HG03139 (cell line): ENCODE measurements around the gene CHST3.
"Not testable (repeated sequence)": the region's sequence is repeated elsewhere in the genome, so short reads cannot be mapped to it uniquely, and the experiment has no call there.

Experiments
- ATAC-seq: cut with Tn5 transposase; IDR thresholded peaks from one replicate; pipeline ENCODE4 v1.9.1; 2021; ENCODE audit not compliant: unreplicated experiment

Gene CHST3

DNA sequence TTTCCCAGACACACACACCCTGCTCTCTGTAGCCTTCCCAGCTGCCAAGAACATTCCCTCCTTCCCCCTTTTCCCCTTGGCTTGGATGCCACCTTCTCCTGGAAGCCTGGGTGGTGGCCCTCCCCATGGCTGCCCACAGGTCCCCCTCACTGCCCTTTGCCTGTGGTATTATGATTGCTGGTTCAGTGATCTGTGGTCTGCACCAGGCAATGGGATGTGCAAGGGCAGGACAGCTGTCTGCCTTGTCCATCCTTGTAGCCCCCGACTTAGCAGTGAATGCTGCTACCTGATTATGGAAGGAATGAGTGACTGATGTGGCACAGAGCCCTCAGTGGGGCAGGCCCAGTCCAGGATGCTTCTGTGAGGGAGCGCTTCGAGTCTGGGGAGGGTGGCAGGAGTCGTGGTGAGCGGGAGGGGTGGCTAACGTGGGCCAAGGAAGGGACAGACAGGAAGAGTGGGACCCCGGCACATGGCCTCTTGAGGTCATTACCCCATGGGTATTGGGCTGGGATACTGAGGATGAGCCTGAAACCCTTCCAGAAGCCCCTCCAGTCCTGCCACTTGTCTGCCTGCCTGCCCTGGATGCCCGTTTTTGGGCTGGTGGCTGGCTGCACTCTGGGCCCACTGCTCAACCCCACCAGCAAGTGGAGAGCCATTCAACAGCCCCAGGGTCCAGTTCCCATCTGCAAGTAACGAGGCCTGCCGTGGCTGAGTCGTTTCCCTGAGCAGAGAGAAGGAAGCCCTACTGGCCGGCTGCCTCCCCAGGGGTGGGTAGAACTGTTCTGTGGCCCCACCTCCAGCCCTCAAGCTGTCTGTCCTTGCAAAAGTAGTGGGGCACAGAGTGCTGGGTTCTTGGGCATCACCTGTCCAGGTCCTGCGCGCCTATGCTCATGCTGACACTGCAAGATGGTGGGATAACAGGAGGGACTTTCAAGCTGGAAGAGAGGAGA is 8.8 kb downstream of the CHST3 start:
- no peak for ATAC-seq

DNA sequence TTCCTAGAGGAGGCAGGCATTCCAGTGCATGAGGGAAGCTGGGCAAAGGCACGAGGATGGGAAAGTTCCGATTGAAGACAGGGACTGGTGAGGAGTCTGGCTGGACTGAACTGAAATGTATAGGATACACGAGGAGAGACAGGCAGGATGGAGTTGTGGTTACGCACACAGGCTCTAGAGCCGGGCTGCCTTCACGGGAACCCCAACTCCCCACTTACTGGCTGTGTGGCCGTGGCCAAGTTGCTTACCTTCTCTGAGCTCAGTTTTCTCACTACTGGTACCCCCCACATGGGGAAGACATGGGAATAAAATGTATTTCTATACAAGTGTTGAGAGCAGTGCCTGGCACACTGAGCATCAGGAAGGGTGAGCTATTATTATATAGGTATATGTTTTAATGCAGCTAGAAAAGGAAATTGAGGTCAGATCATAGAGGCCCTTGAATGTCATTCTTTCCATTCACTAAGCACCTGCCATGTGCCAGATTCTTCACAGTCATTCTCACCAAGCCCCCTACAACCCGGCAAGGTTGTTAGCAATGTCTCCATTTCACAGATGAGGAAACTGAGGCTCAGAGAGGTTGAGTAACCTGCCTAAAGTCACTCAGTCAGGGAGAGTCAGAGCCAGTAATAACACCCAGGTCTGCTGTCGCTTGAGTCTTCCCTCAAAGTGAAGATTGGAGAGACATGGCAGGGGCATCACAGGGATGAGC is 9.7 kb downstream of the CHST3 start:
- no peak for ATAC-seq

DNA sequence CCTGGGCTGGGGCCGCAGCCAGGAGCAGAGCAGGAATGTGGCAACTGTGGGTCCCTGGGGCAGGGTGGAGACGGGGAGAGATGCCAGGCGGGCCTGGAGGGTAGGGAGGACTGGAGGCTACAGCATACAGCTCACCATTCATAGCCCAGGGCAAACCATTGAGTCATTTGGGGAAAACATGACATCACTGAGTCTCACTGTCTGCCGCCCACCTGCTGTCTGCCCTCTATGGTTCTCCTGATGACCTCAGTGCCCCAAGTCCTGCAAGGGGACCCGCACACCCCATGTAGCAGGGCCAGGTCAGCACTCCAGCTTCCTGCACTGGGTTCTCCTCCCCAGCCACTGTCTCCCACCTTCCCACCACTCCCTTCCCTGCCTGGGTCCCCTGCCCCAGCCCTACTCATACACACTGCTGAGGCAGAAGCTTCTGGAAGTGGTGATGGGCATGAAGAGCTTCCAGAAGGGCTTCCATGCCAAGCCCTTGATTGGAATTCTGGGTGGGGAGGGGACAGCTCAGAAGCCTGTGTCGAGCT is 10.4 kb downstream of the CHST3 start:
- no peak for ATAC-seq

DNA sequence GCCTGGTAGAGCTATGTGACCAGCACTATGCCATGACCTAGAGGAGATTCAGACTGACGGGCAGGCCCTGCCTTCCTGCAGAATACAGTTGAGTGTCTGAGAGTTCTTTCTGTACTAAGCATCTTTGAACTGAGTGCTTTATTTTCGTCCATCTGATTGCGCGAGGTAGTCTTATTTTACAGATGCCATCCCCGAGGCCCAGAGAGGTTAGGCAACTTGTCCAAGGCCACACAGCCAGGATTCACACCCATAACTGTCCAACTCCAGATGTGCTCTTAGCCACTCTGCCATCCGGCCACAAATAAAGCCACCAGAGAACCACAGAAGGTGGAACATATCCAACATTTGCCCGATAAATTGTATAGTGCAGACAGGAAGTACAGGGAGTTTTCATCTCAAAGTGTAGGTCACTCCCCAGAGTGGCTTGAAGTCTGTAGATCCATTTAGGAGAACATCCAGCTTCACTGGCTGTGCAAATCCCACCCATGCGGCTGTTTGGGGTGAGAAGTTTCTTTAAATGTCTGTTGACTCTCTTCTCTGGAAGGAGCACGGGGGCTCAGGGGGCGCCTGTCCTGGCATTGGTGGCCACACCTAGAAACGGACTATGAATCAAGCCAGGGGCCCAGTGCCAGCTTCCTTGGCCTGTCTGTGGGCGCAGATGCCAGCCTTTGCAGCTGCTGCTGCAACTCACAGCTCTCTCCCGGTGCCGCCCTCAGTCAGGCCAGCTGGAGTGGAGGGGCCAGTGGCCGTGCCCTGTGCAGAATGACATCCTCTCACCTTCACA is 11.1 kb downstream of the CHST3 start:
- no peak for ATAC-seq

DNA sequence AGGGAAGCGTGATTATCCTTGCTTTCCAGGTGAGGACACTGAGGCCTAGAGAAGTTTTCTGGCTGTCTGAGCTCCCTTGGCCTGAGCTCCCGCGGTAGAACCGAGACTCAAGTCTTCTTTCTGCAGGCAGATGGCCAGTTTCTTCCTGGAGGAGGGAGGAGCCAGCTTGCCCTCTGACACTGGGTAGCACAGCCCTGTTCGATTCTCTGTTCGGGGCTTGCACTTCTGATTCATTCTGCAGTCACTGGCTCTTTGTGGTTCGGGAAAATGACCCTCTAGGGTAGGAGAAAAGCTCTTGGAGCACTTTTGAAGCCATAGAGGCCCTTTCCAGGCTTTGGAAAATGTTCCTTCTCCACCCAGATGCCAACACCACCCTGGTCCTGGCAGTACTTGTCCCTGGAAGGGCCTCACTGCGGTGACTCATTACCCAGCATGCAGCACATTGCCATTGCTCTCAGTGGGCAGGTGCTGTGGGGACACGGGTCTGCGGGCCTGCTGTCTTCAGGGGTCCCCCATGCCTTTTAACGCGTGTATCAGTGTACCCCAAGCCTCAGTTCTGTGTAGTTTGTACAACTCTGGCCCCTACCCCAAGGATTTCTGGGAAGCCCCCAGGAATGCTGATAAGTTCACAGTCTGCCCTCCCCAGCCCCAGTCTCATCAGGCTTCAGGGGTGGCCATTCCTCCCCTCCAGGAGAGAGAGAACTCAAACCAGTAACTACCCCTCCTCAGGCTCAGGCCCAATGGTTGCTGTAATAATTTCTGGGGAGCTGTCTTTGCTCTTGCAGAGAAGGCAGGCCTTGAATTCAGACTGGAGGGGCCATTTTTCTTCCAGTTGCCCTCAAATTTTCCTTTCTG is 11.9 kb downstream of the CHST3 start:
- ATAC-seq: no peak

DNA sequence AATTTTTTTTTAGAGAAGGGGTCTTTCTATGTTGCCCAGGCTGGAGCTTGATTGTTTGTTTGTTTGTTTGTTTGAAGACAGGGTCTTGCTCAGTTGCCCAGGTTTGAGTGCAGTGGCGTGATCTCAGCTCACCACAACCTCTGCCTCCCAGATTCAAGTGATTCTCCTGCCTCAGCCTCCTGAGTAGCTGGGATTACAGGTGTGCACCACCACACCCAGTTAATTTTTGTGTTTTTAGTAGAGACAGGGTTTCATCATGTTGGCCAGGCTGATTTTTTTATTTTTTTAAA is 13.4 kb downstream of the CHST3 start:
- not testable (repeated sequence) for ATAC-seq

DNA sequence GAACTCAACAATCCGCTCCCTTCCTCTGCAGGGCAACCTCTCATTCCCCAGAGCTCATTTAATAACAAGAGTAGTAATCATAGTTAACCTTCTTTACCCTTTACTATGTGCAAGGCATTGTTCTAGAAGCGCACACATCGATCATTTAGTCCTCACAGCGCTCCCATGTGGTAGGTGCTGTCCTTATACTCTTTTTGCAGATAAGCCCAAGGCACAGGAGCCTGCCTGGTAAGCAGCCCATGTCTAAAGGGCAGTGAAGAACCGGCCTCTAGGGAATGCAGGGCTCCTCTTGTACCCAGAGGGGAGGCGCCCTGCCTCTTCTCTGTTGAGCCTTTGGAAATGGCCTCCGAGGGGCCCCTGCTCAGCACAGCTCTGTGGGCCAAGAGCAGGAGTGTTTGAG is 14.3 kb downstream of the CHST3 start:
- ATAC-seq: no peak

DNA sequence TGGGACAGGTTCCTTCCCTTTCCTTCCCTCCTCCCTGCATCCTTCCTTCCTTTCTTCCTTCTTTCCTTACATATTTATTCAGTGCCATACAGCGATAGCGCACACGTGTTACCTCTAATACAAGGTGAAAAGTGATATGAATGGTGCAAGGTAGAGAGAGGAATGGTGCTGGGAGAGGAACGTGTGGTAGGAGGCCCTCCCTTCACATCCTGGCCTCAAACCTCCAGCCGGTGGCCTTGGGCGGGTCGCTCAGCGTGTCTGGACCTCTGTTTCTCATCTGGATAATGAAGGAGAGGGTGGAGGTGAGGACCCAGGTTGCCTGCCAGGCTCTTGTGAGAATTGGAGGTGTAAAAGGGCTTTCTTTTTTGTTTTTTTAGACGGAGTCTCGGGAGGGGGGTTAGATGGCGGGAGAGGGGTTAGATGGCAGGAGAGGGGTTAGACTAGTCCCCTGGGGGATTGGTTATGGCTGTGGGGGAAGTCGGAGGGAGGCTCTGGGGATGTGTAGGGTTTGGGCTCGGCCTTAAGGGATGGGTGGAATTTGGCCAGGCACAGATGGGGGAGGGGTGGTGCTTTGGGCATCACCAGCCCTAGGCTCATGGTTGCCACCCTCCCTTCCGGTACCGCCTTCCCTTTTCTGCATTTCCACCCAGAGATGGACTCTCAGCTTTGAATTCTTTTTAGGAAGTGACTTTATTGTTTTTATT is 14.9 kb downstream of the CHST3 start:
- ATAC-seq: no peak

DNA sequence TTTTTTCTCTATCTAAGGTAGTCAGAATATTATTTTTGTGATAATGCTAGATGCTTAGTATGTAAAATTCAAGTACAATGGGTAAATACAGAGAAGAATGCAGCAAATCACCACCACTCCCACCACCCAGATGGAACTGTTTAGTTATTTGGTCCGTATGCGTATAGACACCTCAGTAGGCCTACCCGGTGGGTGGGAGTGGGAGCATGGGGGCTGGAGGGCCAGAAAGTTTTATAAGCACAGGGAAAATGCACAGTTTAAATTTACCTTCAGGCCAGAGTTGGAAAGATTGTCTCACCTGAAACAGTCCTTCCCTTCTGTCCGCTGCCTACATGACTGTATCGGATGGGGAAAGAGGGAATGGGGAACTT is 15.5 kb downstream of the CHST3 start:
- ATAC-seq: no peak

DNA sequence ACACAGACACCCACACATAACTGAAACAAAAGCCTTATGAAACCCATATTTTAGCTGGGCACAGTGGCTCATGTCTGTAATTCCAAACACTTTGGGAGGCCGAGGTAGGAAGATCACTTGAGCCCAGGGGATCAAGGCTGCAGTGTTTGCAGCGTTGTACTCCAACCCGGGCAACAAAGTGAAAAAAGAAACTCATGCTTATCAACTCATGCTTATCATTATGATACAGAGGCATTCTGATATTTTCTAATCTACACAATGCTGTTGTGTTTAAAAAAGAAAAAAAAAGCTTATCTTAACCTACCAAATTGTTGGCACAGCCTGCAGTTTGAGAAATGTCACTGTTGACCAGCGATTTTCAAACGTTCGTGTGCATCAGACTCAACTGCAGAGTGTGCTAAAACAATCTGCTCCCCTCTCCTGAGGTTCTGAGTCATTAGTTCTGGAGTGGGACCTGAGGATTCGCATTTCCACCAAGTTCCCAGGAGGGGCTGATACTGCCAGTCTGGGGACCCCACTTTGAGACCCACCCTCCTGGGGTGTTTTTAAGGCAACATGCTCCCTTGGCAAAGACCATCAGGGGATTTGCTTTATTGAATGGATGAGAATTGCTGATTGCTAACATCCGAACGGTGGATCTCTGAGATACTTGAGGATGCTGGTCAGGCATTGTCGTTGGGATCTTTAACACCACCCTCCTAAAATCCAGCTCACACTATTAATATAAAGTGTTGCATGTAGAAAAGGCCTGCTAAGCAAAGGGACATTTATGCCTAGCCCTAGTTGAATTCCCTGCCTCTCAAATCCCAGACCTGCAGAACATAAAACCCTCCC is 16.2 kb downstream of the CHST3 start:
- ATAC-seq: no peak

DNA sequence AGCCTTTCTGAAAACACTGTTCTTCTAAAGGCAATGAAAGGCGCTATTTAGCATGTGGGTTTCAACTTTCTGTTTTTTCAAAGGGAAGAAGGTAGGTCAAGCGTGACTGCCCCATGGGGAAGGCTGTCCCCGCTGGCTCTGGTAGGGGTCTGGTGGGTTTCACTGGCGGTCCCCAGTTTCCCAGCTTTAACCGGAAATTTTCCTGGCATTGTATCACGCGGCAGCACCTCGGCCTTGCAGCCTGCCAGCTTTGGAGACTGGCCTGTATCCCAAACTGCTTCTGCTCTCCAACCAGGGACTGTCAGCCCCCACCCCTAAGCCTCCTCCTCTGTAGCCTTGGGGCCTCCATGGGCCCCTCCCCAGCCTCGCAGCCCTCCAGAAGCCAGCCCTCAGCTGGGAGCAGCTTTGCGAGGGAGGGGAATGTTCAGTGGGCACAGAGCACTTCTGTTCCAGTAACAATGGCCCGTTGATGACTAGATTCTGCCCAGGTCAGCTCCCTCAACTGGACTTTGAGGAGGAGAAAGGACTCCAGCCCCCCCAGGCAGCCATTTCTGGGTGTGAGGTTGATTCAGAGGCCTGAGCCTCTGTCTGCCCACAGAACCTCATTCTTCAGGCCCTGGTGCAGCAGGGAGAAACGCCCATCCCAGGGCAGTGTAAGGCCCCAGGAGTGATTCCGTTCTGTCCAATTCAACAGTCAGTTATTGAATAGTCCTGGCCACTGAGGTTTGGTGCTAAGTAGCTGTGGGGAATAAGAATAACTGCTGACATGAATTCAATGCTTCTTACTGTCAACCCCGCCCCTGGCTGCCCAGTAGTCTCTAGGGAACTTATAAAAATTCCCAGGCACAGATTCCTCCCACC is 17.1 kb downstream of the CHST3 start:
- ATAC-seq: no peak

DNA sequence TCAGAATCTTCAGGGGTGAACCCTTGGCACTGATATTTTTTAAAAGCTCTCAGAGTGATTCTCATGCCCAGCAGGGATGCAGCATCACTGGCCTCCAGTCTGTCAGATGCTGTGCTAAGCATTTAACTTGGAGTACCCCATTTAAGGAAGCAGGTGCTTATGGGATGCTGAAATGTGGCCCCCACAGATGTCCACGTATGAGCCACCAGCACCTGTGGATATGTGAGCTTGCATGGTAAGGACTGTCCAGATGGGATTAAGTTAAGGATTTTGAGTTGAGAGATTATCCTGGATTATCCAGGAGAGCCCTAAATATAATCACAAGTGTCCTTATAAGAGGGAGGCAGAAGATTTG is 17.7 kb downstream of the CHST3 start:
- no peak for ATAC-seq

DNA sequence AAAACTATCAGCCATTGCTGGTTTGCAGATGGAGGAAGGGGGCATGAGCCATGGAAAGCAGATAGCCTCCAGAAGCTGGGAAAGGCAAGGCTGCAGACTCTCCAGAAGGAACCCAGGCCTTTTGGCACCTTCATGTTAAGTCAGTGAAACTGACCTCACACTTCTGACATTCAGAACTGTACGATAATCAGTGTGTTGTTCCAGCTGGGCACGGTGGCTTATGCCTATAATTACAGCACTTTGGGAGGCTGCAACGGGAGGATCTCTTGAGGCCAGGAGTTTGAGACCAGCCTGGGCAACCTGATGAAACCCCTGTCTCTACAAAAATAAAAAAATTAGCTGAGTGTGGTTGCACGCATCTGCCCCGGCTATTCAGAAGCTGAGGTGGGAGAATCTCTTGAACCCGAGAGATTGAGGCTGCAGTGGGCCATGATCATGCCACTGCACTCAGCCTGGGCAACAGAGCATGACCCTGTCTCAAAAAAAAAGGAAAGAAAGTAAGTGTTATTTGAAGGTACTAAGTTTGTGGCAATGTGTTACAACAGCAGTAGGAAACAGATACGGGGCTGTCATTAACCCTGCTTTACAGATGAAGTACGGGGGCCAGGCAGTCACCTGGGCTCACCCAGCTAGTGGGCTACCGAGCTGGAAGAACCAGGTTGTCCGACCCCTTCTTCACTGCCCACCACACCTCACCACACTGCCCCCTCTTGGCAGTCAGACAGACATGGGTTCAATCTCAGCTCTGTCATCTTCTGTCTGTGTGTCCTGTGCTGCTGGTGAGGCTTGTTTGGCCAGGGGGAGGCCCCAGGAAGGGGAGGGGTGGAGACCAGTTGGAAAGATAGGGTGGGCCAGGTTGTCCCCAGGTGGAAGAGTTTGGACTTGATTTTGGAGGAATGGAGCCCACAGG is 18.3 kb downstream of the CHST3 start:
- no peak for ATAC-seq

DNA sequence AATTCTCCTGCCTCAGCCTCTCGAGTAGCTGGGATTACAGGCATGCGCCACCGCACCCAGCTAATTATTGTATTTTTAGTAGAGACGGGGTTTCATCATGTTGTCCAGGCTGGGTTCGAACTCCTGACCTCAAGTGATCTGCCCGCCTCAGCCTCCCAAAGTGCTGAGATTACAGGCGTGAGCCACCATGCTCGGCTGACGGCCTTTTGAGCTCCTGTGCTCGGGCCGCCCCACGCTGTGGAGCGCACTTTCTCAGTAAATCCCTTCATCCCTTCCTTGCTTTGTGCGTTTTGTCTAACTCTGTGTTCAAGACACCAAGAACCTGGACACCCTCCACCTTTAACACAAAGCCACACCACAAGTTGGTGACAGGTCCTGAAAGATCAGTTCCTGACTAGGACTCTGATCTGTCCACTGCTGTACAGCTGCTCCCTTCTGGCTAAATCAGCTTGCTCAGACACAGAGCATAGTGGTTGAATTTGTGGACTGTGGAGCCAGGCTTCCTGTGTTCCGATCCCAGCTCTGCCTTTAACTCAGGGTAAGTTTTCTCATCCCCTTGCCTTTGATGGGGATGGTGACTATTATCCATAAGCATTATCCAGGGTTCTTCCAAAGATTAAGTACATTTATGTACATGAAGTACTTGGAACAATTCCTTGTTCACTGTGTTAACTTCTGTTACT is 20.1 kb downstream of the CHST3 start:
- ATAC-seq: no peak

DNA sequence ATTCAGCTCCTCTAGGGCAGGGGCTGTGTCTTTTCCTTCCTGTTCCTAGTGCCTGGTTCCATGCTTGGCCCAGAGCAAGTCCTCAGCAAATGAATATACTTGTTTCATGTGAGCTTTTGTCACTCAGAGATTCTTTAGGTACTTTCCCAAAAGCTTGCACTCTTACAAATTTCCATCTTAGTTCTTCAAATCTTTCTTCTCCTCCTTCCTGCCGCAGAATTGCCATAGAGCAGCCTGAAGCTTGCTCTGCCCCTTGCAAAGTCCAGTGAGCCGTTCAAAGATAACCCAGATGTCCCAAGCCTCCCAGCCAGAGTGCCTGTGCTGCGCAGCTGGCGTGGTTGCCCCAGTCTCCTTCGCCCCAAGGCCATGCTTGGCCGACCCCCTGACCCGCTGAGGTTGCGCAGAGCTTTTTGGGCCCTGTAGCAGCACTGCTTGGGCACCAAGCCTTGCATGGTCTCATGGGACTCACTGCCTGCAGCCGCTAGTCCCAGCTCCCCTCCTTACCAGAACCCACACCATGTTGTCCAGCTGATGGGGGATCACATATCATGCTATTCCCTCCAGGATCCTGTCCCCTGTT is 20.7 kb downstream of the CHST3 start:
- ATAC-seq: no peak

DNA sequence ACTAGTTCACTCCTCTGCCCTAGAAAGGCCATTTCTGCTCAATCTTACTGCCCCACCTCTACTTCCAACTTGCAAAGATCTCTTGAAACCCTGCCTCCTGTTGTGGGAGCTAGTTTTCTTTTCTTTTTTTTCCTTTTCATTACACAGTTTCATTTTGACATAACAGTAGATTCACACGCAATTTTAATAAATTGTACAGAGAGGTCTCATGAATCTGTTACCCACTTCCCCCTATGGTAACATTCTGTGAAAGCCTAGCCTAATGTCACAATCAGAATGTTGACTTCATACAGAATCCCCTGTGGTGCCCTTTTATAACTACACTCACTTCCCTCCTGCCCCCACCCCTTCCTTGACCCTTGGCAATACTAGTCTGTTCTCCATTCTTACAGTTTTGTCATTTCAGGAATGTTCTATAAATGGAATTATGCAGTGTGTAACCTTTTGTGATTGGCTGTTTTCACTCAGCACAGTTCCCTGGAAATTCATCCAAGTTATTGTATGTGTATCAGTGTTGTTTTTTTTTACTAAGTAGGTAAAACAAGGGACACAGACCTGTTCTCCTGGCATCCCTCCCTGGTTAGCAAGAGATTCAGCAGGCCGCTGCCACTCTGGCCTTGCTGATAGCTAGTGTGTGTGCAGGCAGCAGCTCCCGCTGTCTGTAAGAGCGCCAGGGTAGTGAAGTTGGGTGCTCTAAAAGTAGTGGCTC is 21.5 kb downstream of the CHST3 start:
- ATAC-seq: no peak
